Measurements from ENCODE around the gene ADISSP.

- TF ChIP-seq, protein P1, sequence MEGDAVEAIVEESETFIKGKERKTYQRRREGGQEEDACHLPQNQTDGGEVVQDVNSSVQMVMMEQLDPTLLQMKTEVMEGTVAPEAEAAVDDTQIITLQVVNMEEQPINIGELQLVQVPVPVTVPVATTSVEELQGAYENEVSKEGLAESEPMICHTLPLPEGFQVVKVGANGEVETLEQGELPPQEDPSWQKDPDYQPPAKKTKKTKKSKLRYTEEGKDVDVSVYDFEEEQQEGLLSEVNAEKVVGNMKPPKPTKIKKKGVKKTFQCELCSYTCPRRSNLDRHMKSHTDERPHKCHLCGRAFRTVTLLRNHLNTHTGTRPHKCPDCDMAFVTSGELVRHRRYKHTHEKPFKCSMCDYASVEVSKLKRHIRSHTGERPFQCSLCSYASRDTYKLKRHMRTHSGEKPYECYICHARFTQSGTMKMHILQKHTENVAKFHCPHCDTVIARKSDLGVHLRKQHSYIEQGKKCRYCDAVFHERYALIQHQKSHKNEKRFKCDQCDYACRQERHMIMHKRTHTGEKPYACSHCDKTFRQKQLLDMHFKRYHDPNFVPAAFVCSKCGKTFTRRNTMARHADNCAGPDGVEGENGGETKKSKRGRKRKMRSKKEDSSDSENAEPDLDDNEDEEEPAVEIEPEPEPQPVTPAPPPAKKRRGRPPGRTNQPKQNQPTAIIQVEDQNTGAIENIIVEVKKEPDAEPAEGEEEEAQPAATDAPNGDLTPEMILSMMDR (conservative IDR thresholded peaks at IDR 0.05; ENCODE audit: low read depth, low read length), result no peak
- TF ChIP-seq EZH2 (IDR thresholded peaks at IDR 0.05; ENCODE audit: borderline replicate concordance, low read depth, low read length, poor library complexity, severe bottlenecking), result no peak
These were observed 31.3 kb upstream of the ADISSP start for GRCh38 chr20:3798908-3799248.
